HG02938 (cell line): ENCODE measurements around the gene FH.
A peak's percentile ranks its signal among the peaks of the same experiment; 100 is the strongest.

Experiments used
- ATAC-seq: cut with Tn5 transposase; IDR thresholded peaks from one replicate; pipeline ENCODE4 v1.9.1; 2021; ENCODE audit warnings: mild to moderate bottlenecking, moderate library complexity; ENCODE audit not compliant: unreplicated experiment

The FH gene

GRCh38 chr1:241519308-241520079 lies at the start of gene FH:
Gene FH (minus strand): TSS chr1:241519755. CDS start chr1:241519722, 33 bp downstream.
- ATAC-seq = peak; percentile 98

- ATAC-seq = no peak
These were observed 41.3 kb upstream of the FH start for GRCh38 chr1:241560849-241561187.

GRCh38 chr1:241560146-241560848 lies 40.7 kb upstream of the FH start:
- ATAC-seq = no peak

GRCh38 chr1:241557551-241558193 lies 38.1 kb upstream of the FH start:
- ATAC-seq = no peak

- ATAC-seq = no peak
These were observed 37.5 kb upstream of the FH start for GRCh38 chr1:241557031-241557430.

- no peak for ATAC-seq
These were observed 36.0 kb upstream of the FH start for GRCh38 chr1:241555526-241555925.

- ATAC-seq = no peak
These were observed 34.5 kb upstream of the FH start for GRCh38 chr1:241553886-241554592.

GRCh38 chr1:241551759-241552638 lies 32.4 kb upstream of the FH start:
- peak; percentile 87 for ATAC-seq

GRCh38 chr1:241550318-241550717 lies 30.8 kb upstream of the FH start:
- no peak for ATAC-seq

- no peak for ATAC-seq
These were observed 28.5 kb upstream of the FH start for GRCh38 chr1:241548008-241548407.

- ATAC-seq = no peak
These were observed 22.8 kb upstream of the FH start for GRCh38 chr1:241542199-241542907.

GRCh38 chr1:241536969-241537368 lies 17.4 kb upstream of the FH start:
- no peak for ATAC-seq

GRCh38 chr1:241536304-241536703 lies 16.7 kb upstream of the FH start:
- ATAC-seq = no peak

GRCh38 chr1:241533326-241534115 lies 14.0 kb upstream of the FH start:
- no peak for ATAC-seq

GRCh38 chr1:241532864-241533263 lies 13.3 kb upstream of the FH start:
- peak; percentile 50 for ATAC-seq

GRCh38 chr1:241532162-241532531 lies 12.6 kb upstream of the FH start, which contains the start of gene KMO:
Gene KMO (plus strand): TSS chr1:241532378. CDS start chr1:241532445, 67 bp downstream.
- ATAC-seq = peak; percentile 33

- peak; percentile 76 for ATAC-seq
These were observed 11.9 kb upstream of the FH start for GRCh38 chr1:241531195-241532161.

GRCh38 chr1:241527146-241527545 lies 7.6 kb upstream of the FH start:
- no peak for ATAC-seq
